Endothelial cell (in vitro differentiated cells): Measurements from ENCODE around the gene ANAPC4. TPM values are rescaled to one million over a fixed set of nuclear protein-coding genes. Genes with fewer than 3 reads are reported as not detected.

Source experiments
- DNase-seq: peaks from one replicate; pipeline ENCODE4 v3.0.0; 2021; ENCODE audit warnings: low spot score
- H3K27ac Mint-ChIP-seq: one replicate; pipeline ENCODE4 v1.8.0; 2021; ENCODE audit warnings: mixed read lengths, inconsistent platforms; ENCODE audit not compliant: unreplicated experiment
- H3K27me3 Mint-ChIP-seq: one replicate; pipeline ENCODE4 v1.8.0; 2021; ENCODE audit warnings: mild to moderate bottlenecking, moderate library complexity, mixed read lengths, inconsistent platforms; ENCODE audit not compliant: unreplicated experiment
- H3K36me3 Mint-ChIP-seq: one replicate; pipeline ENCODE4 v1.8.0; 2021; ENCODE audit warnings: mild to moderate bottlenecking, low read depth, mixed read lengths, inconsistent platforms; ENCODE audit not compliant: unreplicated experiment
- H3K4me1 Mint-ChIP-seq: one replicate; pipeline ENCODE4 v1.8.0; 2021; ENCODE audit warnings: mild to moderate bottlenecking, mixed read lengths, inconsistent platforms; ENCODE audit not compliant: unreplicated experiment
- H3K4me3 Mint-ChIP-seq: one replicate; pipeline ENCODE4 v1.8.0; 2021; ENCODE audit warnings: mild to moderate bottlenecking, mixed read lengths, inconsistent platforms; ENCODE audit not compliant: unreplicated experiment
- H3K9me3 Mint-ChIP-seq: one replicate; pipeline ENCODE4 v1.8.0; 2021; ENCODE audit warnings: mixed read lengths, inconsistent platforms; ENCODE audit not compliant: unreplicated experiment
- CTCF ChIP-seq: fragments of 200-600 bp; sonication (generic); IDR thresholded peaks from one replicate; pipeline ENCODE4 v1.5.0; 2021; ENCODE audit warnings: antibody characterized with exemption; ENCODE audit not compliant: unreplicated experiment
- total RNA-seq: library from RNA; stranded (reverse); fragmentation: NEBNext Ultra II Directional; extraction: Animal tissue kit (Norgen Biotek cat#: 25700); gene quantifications from one replicate; pipeline ENCODE4 v1.2.1, GENCODE V29; 2021; ENCODE audit not compliant: unreplicated experiment

The ANAPC4 gene
- total RNA-seq, 1 donor from 2014 or later = 20.1 TPM

DNA sequence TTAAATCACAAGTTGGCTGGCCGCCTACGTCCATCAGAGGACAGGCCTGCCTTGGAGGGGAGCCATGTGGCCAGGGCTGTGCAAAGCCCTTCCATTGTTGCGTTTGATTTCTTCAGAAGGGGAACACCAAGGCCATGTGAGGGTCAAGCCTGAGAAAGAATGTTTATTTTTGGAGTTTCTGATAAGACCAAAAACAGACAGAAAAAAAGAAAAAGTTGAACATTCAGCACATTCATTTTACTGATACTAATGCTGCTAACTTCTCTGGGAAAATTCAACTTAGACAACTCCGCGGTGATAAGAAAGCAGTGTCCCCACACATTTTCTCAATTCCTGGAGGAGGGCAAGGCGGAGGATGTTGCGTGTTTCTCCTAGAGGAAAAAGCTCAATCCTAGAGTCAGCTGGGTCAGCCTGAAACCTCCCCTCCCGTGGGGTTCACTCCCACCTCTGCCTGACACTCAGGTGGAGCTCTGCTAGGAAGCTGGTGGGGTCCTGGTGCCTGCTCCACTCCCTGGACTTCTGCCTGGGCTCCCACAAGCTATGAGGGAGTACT lies 63.5 kb downstream of the ANAPC4 start:
- Mint-ChIP-seq H3K27me3 (no peaks in the 10 kb centered on the region), H3K4me1 (no peaks in the 10 kb centered on the region), H3K4me3 (no peak overlapping the region), H3K36me3 (no peaks in the 10 kb centered on the region), H3K9me3 (no peaks in the 10 kb centered on the region), H3K27ac (no peak overlapping the region)
- no peak for DNase-seq
- TF ChIP-seq CTCF = no peak

DNA sequence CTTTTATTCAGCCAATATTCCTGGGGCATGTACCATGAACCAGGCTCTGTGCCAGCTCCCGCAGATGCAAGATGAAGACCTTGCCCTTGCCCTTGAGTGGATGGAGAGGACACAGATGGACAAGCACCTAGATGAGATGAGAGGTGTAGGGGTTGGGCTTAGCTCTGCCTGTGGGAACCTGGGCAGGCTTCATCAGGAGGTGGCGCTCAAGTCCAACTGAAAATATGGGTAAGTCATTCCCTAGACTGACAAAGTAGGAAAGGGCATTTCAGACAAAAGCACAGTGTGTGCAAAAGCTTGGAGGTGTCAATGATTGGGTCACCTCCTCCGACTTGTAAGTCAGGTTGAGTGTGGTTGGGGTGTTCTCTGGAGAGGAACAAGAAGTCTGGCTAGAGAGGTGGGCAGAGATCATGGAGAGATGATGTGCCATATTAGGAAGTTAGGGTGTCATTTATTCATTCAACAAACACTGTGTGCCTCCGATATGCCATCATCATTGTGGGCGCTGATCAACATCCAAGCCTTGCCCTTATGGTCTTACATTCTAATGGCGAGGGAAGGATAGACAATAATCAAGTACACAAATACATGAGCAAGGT lies 64.6 kb downstream of the ANAPC4 start:
- Mint-ChIP-seq H3K27me3 (peaks cover 2% of the 10 kb centered on the region), H3K4me1 (no peaks in the 10 kb centered on the region), H3K9me3 (no peaks in the 10 kb centered on the region), H3K27ac (no peak overlapping the region), H3K4me3 (no peak overlapping the region), H3K36me3 (no peaks in the 10 kb centered on the region)
- peak; percentile 75 for DNase-seq
- peak; percentile 40 for TF ChIP-seq CTCF

- Mint-ChIP-seq H3K27ac (no peak overlapping the region), H3K36me3 (no peaks in the 10 kb centered on the region), H3K4me3 (no peak overlapping the region), H3K9me3 (no peaks in the 10 kb centered on the region), H3K4me1 (no peaks in the 10 kb centered on the region), H3K27me3 (peaks cover 2% of the 10 kb centered on the region)
- no peak for DNase-seq
- TF ChIP-seq CTCF = no peak
Observed at GRCh38 chr4:25442863-25443307, 65.8 kb downstream of the ANAPC4 start.

GRCh38 chr4:25443851-25444250 lies 66.8 kb downstream of the ANAPC4 start:
- no peak for DNase-seq
- H3K4me3 Mint-ChIP-seq = no peak overlapping the region
- H3K4me1 Mint-ChIP-seq = no peaks in the 10 kb centered on the region
- no peaks in the 10 kb centered on the region for H3K9me3 Mint-ChIP-seq
- H3K27ac Mint-ChIP-seq = no peak overlapping the region
- peaks cover 2% of the 10 kb centered on the region for H3K27me3 Mint-ChIP-seq
- no peaks in the 10 kb centered on the region for H3K36me3 Mint-ChIP-seq
- no peak for TF ChIP-seq CTCF

GRCh38 chr4:25446611-25447010 lies 69.5 kb downstream of the ANAPC4 start:
- Mint-ChIP-seq H3K4me3 (no peak overlapping the region), H3K27me3 (peaks cover 2% of the 10 kb centered on the region), H3K9me3 (no peaks in the 10 kb centered on the region), H3K4me1 (peaks cover 5% of the 10 kb centered on the region), H3K27ac (no peak overlapping the region), H3K36me3 (no peaks in the 10 kb centered on the region)
- no peak for DNase-seq
- TF ChIP-seq CTCF = no peak
